Endometrium (tissue), 2 donors: ENCODE measurements around the gene CDK5RAP2.
"Not testable (repeated sequence)": the region's sequence is repeated elsewhere in the genome, so short reads cannot be mapped to it uniquely, and the experiment has no call there.

Experiments
- FAIRE-seq: peaks from 2 replicates; lab custom pipeline; 2012; peaks lifted over from hg19 to GRCh38; lab: Jason Lieb, UNC
- donor health status: control.
- donor health status: control.

Gene CDK5RAP2

DNA sequence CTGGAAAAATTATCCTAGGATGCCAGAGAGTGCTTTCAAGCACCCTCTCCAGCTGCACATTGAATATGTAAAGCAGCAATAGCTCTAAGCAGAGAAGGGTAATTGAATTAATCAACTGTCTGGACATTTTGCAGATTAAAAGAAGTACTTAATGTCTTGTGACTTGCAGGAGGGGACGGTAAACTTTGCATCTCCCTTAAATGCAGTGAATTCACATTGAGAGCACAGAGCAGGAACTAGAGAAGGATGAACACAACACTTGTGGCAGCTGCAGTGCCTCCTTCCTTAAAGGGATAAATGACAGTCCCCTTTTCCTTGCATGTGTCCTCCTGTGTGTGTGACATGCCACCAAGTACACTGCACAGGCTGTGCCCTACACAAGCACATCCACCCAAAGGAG, 7.4 kb upstream of the CDK5RAP2 start:
- no peak for FAIRE-seq

DNA sequence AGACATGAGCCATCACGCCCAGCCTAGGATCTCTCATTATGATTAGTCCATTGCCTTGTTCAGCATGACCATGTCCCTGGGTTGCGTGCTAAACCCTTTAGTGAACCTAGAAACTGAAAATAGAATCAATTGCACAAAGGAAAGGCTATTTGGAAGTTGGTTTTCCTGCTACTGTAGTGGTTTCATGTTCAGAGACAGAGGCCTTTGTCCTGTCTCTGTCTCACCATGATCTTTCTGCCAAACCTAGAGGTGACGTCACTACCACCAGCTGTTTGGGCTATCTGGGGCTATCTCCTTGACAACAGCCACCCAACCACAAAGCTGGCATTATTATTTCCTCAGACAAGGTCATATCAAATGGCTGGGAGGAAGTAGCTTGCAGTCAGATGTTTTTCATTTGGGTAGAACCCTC, 4.0 kb upstream of the CDK5RAP2 start:
- FAIRE-seq: no peak

DNA sequence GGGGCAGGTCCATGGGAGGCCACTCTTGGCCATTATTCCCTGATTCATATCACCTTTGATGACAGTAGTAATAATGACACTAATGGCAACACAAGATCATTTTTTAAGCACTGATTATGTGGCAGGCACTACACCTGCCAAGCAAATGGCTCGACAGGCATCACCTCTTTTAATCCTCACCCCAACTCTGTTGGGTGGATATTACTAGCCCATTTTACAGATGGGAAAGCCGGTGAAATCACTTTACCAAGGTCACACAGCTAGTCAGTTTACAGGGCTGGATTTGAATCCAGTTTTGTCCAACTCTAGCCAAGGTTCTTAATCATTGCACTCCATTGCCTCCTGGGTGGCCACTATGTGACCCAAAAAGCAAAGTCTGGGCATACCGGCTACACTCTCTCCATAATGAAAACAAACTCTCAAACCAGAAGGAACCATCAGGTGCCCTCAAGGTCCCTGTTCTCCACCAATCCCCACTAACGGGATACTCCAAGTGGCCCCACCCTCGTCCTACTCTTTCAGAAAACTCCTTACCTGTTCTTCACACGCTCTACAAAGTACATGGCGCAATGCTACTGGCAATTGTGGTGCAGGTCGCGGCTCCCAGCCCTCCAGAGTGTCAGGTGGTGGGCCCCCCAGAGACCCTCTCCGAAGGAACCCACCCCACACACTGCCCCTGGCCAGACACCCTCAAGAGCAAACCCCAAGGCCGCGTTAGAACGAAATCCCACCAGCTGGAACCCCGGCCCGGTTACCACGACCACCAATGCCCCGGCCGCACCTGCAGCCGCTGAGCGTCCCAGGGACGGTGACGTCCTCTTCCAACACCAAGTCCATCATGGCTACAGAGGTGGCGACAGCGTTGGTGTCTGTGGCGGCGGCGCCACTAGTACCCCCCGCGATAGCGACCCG, 572 bp downstream of the CDK5RAP2 start:
- FAIRE-seq: no peak

DNA sequence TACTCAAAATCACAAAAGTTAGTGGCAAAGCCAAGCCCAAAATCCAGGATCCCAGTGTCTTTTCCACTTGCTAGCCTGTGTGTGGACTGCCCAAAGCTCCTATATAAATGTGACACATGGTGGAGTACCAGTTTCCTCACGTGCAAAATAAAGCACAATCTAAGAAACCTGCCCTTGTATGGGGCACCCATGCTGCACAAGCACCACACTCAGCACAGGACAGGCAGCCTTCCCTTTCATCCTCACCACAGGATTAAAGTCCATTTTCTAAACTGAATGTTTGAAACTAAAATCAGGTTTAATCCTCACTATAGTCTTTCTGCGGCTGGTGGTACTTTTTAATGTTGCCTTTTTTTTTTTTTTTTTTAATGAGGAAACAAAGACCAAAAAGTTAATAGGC, 5.5 kb downstream of the CDK5RAP2 start:
- no peak for FAIRE-seq

DNA sequence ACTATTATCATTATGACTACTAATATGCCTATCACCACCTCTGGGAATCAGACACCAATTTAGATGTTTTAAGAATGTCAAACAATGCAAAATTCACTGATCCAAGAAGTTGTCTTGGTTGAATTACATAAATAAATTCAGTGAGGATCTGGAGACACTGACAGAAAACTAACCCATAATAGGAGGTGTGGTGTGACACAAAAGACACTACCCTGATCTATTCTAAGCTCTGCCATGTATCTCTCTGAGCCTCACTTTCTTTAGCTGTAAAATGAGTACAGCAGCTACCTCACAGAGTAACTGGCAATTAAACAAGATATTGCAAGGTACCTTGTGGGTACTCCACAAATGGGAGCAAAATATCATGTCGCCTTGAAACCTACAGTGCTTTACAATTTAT, 7.5 kb downstream of the CDK5RAP2 start:
- no peak for FAIRE-seq

DNA sequence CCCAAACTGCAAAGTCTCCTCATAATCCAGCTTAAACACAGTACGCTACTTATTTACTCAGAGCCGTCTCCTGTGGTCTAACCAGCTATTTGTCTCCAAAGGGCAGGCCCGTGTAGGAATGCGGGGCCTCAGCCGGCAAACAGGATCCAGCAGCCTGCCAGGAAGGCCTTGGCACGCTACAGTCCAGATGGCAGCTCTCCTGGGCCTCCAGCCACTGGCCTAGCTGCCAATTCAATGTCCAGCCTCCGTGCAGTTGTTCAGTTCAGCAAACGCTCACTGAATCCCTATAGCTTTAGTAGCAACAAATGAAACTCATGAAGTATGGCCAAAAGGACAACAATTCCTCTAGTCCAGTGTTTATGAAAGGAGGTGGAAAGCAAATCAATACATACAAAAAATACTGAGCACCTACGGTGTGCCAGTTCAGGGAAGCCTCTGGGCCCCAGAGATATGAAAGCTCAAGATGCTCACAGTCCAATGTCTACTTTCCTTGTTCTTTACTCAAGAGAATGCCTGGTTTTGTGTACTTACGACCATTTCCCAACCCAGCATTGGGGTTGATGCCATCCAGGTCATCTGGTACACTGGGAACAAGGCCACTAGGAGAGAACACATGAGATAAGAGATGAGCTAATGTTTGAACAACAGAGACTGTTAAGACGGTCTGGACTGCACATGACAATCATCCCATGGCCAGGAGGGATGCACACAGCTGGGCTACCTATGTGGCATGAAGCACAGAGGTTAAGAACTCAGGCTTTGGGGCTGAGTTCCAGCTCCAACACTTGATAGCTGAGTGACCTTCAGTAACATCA, 8.3 kb downstream of the CDK5RAP2 start:
- FAIRE-seq: no peak

DNA sequence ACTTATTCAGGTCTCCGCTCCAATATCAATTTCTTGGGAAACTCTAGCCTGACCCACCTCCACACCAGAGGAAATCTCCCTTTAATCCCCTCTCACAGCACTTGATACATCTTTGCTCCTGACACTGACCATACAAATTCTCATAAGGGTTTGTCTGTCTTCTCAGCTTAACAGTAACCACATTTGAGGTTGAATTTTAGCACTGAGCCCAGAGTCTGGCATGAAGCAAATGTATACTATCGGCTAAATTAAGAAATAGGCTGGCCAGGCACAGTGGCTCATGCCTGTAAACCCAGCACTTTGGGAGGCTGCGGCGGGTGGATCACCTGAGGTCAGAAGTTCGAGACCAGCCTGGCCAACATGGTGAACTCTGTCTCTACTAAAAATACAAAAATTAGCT, 9.7 kb downstream of the CDK5RAP2 start:
- FAIRE-seq: no peak

DNA sequence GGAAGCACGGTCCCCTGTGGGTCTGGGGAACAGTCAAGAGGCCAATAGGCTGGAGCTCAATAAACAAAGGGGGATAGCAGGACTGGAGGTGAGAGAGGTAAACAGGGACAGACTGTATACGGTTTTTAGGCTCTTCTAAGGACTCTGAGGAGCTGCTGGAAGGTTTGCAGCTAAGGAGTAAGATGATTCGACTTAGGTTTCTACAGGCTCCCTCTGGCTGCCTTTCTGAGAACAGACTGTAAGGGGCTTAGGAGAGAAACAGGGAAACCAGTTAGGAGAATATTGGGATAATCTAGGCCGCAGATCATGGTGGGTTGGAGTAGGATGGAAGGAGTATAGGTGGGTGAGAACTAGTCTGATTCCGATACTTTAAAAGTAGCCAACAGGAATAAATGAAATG, 10.4 kb downstream of the CDK5RAP2 start:
- FAIRE-seq: no peak

DNA sequence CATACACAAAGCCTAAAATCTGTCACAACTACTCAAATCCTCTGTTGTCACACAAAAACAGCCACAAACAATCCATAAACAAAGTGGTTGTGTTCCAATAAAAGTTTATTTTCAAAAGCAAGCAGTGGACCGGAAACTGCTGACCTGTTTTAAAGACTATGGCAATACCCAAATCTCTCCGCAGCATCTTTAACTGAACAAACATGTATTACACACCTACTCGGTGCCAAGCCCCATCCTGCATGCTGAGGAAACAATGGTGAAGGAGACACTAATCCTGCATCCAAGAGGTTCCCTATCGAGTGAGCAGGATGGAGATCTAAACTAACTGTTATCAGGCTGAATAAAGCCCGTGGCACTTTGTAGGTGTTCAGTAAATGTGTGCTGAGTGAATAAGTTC, 11.2 kb downstream of the CDK5RAP2 start:
- no peak for FAIRE-seq

DNA sequence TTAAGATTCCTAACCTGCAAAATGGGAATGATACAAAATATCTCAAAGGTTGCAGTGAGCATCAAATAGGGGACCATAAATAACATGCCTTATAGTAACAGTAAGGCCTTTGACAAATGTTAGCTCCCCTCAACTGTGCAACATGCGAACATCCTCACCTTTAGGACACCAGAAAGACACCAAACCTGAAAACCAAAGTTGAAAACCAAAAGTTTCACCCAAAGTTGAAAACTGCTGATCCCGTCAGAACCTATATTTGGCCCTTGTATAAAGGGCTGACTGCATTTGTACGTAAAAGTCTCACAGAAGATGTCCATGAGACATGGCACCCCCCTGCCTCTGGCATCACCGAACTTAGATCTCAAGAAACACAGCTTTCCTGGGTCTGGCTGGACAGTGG, 12.1 kb downstream of the CDK5RAP2 start:
- FAIRE-seq: no peak

DNA sequence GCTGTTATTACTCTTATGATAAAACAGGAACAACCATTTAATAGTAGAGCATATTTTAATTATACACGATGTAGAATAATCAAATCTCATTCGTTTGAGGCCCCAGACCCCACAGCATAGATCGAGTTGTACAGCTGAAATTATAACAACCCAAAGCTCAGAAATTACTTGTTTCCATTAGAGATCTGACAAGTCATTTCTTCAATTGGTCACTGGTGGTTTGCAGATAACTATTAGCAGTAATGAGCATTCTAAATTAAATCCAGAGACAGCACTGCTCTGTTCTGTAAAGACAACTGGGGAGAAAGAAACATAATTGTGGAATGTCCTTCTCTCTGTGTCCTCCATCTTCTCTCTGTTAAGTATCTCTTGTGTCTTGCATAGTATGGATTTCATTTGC, 12.9 kb downstream of the CDK5RAP2 start:
- no peak for FAIRE-seq

DNA sequence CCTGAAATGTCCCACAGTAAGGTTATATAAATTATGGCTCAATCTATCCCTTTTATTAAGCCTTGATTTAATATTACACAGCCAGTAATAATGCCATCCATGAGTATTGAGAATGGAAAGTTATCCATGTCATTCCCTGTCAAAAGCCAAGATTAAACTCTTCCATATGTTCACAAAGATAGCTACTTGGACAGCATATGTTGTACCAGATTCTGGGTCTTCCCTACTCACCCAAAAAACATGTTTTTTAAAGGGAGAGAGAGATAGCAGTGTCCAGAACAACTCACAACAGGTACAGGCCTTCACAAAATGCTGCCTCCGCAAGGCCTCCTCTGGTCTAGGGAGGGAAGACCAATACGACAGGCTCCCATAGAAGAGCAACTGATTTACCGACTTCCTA, 15.4 kb downstream of the CDK5RAP2 start:
- FAIRE-seq: no peak

DNA sequence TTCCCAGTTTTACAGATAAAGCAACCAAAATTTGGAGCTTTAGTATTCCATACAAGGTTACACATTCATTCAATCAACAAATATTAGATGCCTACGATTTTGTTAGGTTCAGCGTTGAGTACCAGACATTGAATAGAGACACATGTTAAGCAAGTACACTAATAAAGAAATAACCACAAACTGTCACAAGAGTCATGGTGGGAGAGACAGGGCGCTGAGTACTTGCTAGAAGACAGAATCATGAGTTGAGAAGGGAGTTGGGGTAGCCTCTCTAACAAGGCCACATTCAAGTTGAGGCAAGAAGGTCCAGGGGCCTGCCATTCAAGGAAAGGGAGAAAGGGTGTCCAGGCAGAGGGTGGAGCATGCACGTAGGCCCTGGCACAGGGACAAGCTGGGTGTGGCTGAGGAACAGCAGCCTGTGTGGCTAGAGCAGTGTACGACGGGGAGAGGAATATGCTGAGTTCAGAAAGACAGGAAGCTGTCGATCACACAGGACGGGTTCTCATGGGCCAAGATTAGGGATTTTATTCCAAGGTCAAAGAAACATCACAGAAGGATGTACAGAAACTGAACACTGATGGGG, 17.0 kb downstream of the CDK5RAP2 start:
- no peak for FAIRE-seq

DNA sequence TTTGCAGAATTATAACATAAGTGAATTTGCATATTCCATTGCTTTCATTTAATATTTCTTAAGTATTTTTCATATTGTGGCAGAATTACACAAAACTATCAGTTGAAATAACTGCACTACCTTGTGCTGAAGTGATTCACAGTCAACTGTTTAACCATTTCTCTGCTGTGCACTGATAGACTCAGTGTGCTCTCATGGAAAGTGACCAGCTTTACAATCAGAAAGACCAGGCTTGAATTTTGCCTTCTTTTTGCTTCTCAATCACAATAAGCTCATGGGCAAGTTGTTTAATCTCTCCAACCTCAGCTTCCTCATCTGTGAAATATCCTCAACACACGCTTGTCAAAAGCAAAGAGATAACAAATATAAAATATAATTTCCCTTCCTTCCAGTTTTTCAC, 18.3 kb downstream of the CDK5RAP2 start:
- no peak for FAIRE-seq

DNA sequence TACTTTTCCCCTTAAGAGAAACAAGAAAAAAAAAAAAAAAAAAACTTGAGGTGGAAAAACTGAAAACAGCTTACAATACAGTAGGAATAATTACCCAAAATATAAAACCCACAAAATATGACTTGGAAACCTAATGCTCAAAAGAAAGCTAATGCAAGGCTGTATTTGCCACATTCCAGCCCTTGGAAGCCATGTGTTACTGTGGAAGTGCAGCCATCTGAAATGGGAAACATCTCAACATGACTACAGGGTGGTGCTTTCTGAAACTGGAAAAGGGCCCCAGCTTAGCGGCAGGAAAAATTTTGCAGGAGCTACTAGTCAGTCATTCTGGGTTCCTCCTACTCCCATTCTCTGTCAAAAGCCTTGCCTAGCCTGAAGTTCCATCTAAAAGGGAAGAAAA, 20.4 kb downstream of the CDK5RAP2 start:
- FAIRE-seq: no peak

DNA sequence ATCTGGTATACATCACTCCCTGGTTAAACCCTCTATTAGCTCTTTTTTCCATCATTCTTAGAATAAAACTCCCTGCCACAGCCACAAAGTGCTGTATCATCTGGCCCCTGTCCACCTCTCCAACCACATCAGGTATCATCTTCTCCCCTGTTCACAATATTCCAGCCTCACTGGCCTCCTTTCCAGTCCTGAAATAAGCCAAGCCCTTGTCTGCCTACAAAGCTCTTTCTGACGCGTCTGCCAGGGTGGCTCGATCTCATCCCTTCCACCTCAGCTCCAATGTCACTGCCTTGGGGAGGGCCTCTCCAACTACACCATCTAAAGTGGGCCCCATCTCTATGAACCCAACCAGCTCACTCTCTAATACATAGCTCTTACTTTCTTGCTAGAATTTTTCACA, 21.5 kb downstream of the CDK5RAP2 start:
- no peak for FAIRE-seq

DNA sequence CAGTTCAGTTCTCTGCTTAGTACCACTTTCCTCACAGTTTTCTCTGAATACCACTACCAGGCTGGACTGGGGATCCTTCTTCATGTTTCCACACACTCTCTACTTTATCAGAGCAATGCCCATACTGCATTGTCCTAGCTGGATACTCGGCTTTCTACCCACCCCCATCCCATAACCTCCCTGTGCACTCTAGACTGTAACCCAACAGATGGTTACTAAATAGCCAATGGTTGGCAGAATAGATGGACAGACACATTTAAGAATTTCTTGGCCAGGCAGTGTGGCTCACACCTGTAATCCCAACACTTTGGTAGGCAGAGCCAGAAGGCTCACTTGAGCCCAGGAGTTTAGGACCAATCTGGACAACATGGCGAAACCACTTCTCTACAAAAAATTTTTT, 22.8 kb downstream of the CDK5RAP2 start:
- FAIRE-seq: no peak

DNA sequence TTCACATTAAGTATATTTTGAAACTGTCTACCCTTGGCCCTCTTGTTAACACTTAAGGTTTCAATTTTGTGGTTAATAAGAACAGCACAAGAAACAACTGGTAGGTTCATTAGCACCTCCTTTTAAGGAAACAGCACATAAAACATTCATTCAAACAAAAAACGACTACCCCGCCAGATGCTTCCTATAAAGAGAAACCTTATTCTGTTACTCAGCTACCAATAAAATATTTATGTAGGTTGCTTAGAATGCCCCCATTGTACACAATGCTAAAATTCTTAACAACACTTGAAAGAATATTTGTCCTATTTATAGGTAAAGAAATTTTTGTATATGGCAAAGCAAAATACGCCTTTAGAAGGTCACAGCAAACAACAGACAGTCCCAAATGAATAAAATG, 23.2 kb downstream of the CDK5RAP2 start:
- FAIRE-seq: no peak

DNA sequence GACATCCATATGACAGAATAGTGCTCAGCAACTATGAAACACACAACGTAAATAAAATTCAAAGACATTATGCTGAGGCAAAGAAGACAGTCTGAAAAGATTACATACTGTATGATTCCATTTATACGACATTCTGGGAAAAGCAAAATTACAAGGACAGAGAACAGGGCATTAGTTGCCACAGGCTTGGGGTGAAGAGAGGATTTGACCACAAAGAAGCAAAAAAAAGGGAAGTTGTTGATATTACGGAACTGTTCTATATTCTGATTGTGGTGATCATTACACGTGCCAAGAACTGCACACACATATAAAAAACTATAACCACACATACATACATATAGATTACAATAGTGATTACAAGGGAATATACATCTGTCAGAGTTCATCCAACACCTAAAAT, 24.1 kb downstream of the CDK5RAP2 start:
- no peak for FAIRE-seq

DNA sequence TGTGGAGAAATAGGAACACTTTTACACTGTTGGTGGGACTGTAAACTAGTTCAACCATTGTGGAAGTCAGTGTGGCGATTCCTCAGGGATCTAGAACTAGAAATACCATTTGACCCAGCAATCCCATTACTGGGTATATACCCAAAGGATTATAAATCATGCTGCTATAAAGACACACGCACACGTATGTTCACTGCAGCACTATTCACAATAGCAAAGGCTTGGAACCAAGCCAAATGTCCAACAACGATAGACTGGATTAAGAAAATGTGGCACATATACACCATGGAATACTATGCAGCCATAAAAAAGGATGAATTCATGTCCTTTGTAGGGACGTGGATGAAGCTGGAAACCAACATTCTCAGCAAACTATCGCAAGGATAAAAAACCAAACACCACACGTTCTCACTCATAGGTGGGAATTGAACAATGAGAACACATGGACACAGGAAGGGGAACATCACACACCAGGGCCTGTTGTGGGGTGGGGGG, 27.7 kb downstream of the CDK5RAP2 start:
- FAIRE-seq: not testable (repeated sequence)

DNA sequence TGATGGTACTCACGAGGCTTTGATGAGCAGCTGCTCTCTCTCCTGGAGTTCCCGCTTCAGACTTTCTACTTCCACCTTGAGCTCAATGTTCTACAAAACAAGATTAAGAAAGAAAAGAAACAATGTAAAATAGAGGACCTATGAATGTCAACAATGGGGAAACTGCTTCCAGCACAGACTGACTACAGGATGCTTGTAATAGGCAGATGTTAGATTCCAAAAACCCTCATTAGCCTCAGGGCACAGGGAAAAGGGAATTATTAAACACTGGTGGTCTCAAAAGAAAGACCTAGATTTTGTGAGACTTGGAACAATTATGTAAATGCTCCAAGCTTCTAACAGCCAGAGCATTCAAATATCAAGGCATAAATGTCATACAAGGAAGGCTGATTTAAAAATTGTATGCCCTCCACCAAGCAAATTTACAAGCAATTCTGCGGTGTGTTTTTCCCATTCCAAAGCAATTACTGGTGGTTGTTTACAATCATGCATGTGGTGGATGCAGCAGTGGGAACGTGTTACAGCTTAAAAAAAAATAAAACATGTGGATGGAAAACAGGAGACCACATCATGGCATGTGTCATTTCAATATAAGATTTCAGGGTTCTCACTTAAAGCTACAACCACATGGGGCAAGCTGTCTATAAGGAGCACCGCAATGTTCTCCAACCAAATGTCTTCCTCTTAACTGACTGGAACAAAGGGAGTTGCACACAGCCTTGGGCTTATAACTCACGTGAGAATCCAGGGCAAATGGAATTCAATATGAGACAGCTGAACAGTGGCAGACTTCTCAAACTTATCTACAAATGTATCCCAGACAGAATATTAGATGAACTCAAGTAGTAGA, 34.0 kb downstream of the CDK5RAP2 start:
- no peak for FAIRE-seq

DNA sequence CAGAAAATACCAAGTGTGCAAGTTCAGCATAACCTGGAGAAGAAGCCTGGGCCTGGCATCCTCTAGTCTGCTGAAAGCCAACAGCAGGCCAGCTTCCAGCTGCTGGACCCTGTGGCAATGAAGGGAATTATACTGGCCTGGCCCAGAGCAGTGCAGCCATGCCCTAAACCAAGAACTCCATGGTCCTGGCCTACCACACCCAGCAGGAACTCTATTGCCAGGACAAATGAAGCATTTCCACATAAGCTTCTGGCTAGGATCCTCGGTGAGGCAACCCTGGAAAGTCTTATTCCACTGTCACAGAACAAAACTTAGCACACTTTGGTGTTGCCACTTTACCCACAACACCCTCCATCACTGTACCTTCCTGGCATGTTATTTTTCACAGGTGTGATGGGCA, 35.5 kb downstream of the CDK5RAP2 start:
- FAIRE-seq: no peak
